22Rv1 (cell line): ENCODE data around the gene ORC4.

Experiments used
- H3K27ac ChIP-seq: fragments of 450-650 bp; 2 replicates; pipeline ENCODE4 v1.5.1; 2017
- ZFX ChIP-seq: fragments of 450-650 bp; IDR thresholded peaks from 2 replicates; pipeline ENCODE4 v1.6.1; 2017; ENCODE audit warnings: antibody characterized with exemption, borderline replicate concordance
- TF ChIP-seq, protein P1 (sequence below): fragments of 450-650 bp; IDR thresholded peaks from 2 replicates; pipeline ENCODE4 v1.5.1; 2017; ENCODE audit warnings: mild to moderate bottlenecking

The ORC4 gene

DNA sequence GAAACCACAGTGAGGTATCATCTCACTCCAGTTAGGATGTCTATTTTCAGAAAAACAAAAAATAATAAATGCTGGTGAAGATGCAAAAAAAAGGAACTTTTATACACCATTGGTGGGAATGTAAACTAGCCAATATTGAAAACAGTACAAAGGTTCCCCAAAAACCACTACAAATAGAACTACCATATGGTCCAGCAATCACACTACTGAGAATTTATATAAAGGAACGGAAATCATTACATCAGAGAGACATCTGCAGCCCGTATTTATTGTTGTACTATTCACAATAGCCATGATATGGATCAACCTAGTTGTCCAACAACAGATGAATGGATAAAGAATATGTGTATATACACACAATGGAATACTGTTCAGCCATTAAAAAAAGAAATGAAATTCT, 52.0 kb downstream of the ORC4 start:
- TF ChIP-seq ZFX, result no peak
- TF ChIP-seq, protein P1, sequence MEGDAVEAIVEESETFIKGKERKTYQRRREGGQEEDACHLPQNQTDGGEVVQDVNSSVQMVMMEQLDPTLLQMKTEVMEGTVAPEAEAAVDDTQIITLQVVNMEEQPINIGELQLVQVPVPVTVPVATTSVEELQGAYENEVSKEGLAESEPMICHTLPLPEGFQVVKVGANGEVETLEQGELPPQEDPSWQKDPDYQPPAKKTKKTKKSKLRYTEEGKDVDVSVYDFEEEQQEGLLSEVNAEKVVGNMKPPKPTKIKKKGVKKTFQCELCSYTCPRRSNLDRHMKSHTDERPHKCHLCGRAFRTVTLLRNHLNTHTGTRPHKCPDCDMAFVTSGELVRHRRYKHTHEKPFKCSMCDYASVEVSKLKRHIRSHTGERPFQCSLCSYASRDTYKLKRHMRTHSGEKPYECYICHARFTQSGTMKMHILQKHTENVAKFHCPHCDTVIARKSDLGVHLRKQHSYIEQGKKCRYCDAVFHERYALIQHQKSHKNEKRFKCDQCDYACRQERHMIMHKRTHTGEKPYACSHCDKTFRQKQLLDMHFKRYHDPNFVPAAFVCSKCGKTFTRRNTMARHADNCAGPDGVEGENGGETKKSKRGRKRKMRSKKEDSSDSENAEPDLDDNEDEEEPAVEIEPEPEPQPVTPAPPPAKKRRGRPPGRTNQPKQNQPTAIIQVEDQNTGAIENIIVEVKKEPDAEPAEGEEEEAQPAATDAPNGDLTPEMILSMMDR, result no peak
- H3K27ac ChIP-seq, result no peak overlapping the region

DNA sequence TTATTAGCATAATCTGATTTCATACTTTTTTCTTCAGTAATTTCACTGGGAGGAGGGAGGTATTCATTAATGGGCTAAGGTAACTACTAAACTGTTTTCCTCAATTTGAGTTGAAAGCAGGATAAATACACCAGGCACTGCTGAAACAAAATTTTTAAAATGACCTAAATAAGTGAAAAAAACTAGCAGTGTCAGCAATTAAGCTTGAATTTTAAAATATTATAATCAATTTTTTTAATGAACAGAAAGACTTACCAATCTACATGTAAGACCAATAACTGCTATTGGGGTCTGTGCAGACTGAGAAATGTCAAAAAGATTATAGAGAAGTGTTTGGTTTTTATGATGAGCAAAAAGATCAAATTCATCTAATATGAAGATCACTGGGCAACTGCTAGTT, 68.4 kb downstream of the ORC4 start:
- TF ChIP-seq, protein P1, result no peak
- TF ChIP-seq ZFX, result no peak
- H3K27ac ChIP-seq, result no peak overlapping the region

DNA sequence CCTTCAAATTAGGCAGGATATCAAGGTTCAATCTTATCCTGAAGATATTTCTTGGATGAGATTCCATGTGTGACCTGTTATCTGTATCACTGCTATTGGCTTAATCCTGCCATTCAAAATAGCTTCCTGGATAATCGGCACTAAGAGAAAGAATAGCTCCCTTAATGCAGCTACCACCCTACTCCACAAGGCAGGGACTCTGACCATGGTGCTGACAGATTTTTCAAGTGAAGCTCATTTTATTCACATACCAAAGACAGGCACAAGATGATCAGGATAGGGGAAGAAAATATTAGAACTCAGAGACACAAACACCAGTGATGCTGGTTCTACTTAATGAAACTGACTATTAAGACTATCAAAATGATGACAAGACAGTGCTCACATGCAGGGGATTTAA, 74.9 kb downstream of the ORC4 start:
- no peak overlapping the region for H3K27ac ChIP-seq
- TF ChIP-seq ZFX, result no peak
- TF ChIP-seq, protein P1, result no peak

DNA sequence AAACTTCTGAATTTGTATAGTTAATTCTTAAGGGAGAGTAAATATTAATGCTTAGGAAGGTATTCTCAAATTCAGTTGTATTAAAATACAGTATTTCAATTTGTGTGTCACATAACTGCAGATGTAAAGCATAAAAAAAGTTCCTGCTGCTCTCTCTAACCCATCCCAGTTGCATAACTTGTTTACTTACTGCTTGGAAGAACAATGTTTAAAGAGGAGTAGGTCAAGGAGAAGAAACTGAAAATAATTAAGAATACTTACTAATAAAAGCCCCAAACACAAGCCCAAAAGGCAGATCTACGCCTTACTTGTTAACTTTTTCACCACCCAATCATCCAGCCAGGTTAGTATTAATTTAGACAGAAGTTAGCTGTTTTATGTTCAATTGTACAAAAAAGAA, 81.2 kb downstream of the ORC4 start:
- H3K27ac ChIP-seq, result no peak overlapping the region
- TF ChIP-seq, protein P1, result no peak
- no peak for TF ChIP-seq ZFX

DNA sequence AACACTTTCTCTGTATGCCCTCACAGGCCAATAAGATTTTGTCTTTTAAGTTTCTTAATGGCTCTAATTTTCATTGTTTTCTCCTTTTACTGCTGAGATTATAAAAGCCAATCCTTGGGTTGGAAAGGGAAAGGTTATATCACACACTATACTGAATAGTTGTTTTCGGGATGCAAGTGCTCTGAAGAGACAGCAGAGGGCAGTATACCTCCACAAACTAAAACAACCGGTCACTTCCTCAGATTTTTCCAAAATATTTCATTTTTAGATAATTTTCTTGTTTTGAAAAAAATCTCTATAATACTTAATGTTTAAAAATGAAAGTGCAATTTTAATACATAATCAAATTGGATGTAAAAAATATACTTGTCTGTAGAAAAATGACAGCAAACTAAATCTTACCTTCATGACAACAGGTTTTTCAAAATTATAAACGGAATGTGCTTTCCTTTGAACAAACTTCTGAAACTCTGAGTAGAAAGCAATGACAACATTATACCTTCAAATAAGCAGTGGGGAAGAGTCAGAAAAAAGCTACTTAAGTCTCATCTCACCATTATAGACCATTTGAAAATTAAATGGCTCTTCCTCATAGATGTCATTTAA, 82.7 kb downstream of the ORC4 start:
- TF ChIP-seq ZFX, result no peak
- TF ChIP-seq, protein P1, result peak; percentile 72
- H3K27ac ChIP-seq, result no peak overlapping the region

DNA sequence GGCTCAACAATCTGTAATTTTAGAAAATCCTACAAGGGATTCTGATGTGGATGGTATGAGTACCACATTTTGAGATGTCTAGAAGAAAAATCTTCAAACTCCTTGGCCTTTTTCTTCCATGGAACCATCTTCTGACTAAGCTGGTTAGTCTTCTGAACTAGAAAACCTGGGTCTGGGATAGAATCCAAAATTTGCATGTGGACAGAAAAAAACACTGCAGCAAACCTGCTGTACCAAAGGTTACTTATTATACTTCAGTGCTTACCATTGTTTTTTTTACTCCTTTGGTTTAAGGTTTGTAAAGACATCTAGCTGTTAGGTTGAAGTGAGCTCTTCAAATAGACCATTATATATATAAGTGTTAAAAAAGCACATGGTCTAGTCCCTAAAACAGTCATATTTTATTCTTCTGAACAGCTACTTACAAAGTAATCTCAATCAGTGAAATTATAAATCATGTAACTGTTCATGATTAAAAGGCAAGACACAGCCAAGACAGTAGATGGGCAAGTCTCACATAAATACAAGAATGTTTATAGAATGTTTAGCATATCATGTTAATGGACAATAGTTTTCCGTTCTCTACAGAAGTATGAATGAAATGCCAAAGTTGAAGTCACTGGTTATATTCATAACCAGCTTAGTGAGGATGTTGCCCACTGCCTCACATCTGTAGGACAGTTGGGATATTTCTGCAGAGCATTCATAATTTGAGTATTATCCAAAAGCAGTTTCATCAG, 85.5 kb downstream of the ORC4 start:
- H3K27ac ChIP-seq, result no peak overlapping the region
- no peak for TF ChIP-seq ZFX

DNA sequence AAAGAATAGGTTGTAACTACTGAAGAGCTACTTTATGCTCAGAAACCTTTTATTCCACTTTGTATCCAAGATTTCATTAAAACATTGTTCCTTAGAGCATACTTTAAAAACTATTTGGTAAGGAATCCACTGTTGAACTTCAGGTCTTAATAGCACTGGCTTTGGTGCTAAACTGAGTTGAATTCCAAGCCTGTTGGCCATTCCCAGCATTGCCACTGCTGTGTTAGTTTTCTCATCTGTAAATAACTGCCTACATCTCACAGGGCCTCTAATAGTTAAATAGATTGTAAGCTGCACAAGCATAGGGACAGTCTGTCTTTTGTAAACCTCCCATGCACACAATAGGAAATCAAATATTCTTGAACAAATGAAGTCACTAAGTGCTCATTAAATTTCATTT, 86.6 kb downstream of the ORC4 start:
- H3K27ac ChIP-seq, result no peak overlapping the region
- TF ChIP-seq ZFX, result no peak
- TF ChIP-seq, protein P1, result no peak

DNA sequence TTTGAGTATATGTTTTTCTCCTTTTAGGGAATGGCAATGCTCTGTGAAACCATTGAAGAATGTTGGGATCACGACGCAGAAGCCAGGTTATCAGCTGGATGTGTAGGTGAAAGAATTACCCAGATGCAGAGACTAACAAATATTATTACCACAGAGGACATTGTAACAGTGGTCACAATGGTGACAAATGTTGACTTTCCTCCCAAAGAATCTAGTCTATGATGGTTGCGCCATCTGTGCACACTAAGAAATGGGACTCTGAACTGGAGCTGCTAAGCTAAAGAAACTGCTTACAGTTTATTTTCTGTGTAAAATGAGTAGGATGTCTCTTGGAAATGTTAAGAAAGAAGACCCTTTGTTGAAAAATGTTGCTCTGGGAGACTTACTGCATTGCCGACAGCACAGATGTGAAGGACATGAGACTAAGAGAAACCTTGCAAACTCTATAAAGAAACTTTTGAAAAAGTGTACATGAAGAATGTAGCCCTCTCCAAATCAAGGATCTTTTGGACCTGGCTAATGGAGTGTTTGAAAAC, 93.4 kb downstream of the ORC4 start:
- H3K27ac ChIP-seq, result no peak overlapping the region
- TF ChIP-seq, protein P1, result no peak
- no peak for TF ChIP-seq ZFX
